ENCODE data around the gene RASA3. TPM values are rescaled to one million over a fixed set of nuclear protein-coding genes. Genes with fewer than 3 reads are reported as not detected.

The RASA3 gene
- total RNA-seq, 1 donor from 2014 or later = 2.9 TPM

- Histone ChIP-seq H3K4me1 (peaks cover 39% of the 10 kb centered on the region), H4K20me1 (ENCODE audit: low read depth) (no peaks in the 10 kb centered on the region), H3K9ac (no peak overlapping the region), H3K4me3 (no peak overlapping the region), H3K36me3 (no peaks in the 10 kb centered on the region), H3K9me3 (ENCODE audit: low read depth) (no peaks in the 10 kb centered on the region), H3F3A (ENCODE audit: low read depth) (peaks cover 38% of the 10 kb centered on the region), H3K27ac (no peak overlapping the region), H3K79me2 (ENCODE audit: low read depth) (peaks cover 5% of the 10 kb centered on the region), H3K4me2 (peak overlapping the region; percentile 4), H3K27me3 (no peaks in the 10 kb centered on the region), H2AFZ (replicated peaks) (no peak overlapping the region)
- H3K4me3 Mint-ChIP-seq = peak overlapping the region; percentile 57
- TF ChIP-seq EZH2phosphoT487 (IDR thresholded peaks at IDR 0.05) = no peak
- no peak for TF ChIP-seq EZH2 (IDR thresholded peaks at IDR 0.05)
- TF ChIP-seq CTCF (IDR thresholded peaks at IDR 0.05) = peak; percentile 34
- peaks cover 65% of the 10 kb centered on the region for H3K4me1 Mint-ChIP-seq
- DNase-seq (ENCODE audit: low spot score) = peak; percentile 68
- H3K36me3 Mint-ChIP-seq = peaks cover 13% of the 10 kb centered on the region
- peaks cover 4% of the 10 kb centered on the region for H3K27me3 Mint-ChIP-seq (ENCODE audit: insufficient read depth, low read depth)
- H3K27ac Mint-ChIP-seq = peak overlapping the region; percentile 79
- H3K9me3 Mint-ChIP-seq = no peaks in the 10 kb centered on the region
Observed at GRCh38 chr13:114110091-114110829, 22.2 kb downstream of the RASA3 start.

- no peaks in the 10 kb centered on the region for H3K27me3 ChIP-seq
- Mint-ChIP-seq H3K36me3 (peaks cover 11% of the 10 kb centered on the region), H3K4me1 (peaks cover 63% of the 10 kb centered on the region), H3K27me3 (ENCODE audit: insufficient read depth, low read depth) (peaks cover 4% of the 10 kb centered on the region), H3K4me3 (no peak overlapping the region), H3K27ac (no peak overlapping the region), H3K9me3 (no peaks in the 10 kb centered on the region)
- no peaks in the 10 kb centered on the region for H4K20me1 ChIP-seq (ENCODE audit: low read depth)
- no peaks in the 10 kb centered on the region for H3K36me3 ChIP-seq
- H3K4me1 ChIP-seq = peaks cover 39% of the 10 kb centered on the region
- H3F3A ChIP-seq (ENCODE audit: low read depth) = peaks cover 38% of the 10 kb centered on the region
- no peak overlapping the region for H3K27ac ChIP-seq
- peaks cover 5% of the 10 kb centered on the region for H3K79me2 ChIP-seq (ENCODE audit: low read depth)
- no peak overlapping the region for H3K9ac ChIP-seq
- peak overlapping the region; percentile 17 for H3K4me2 ChIP-seq
- DNase-seq (ENCODE audit: low spot score) = peak; percentile 39
- TF ChIP-seq CTCF (IDR thresholded peaks at IDR 0.05) = no peak
- no peak for TF ChIP-seq EZH2 (IDR thresholded peaks at IDR 0.05)
- TF ChIP-seq EZH2phosphoT487 (IDR thresholded peaks at IDR 0.05) = no peak
- H3K9me3 ChIP-seq (ENCODE audit: low read depth) = no peaks in the 10 kb centered on the region
- no peak overlapping the region for H3K4me3 ChIP-seq
- H2AFZ ChIP-seq (replicated peaks) = no peak overlapping the region
Observed at GRCh38 chr13:114109641-114110041, 22.8 kb downstream of the RASA3 start.

GRCh38 chr13:114108894-114109293 lies 23.5 kb downstream of the RASA3 start:
- TF ChIP-seq EZH2 (IDR thresholded peaks at IDR 0.05) (no peak), EZH2phosphoT487 (IDR thresholded peaks at IDR 0.05) (no peak)
- Histone ChIP-seq H3K4me1 (peaks cover 39% of the 10 kb centered on the region), H3K9ac (no peak overlapping the region), H3K27ac (no peak overlapping the region), H4K20me1 (ENCODE audit: low read depth) (no peaks in the 10 kb centered on the region), H3K9me3 (ENCODE audit: low read depth) (no peaks in the 10 kb centered on the region), H3K36me3 (no peaks in the 10 kb centered on the region), H2AFZ (replicated peaks) (no peak overlapping the region), H3F3A (ENCODE audit: low read depth) (peaks cover 38% of the 10 kb centered on the region), H3K4me2 (no peak overlapping the region), H3K27me3 (no peaks in the 10 kb centered on the region), H3K79me2 (ENCODE audit: low read depth) (peaks cover 5% of the 10 kb centered on the region), H3K4me3 (no peak overlapping the region)
- H3K27ac Mint-ChIP-seq = peak overlapping the region; percentile 81
- peaks cover 4% of the 10 kb centered on the region for H3K27me3 Mint-ChIP-seq (ENCODE audit: insufficient read depth, low read depth)
- H3K36me3 Mint-ChIP-seq = peaks cover 5% of the 10 kb centered on the region
- DNase-seq (ENCODE audit: low spot score) = no peak
- no peak overlapping the region for H3K4me3 Mint-ChIP-seq
- H3K9me3 Mint-ChIP-seq = peaks cover 2% of the 10 kb centered on the region
- peaks cover 56% of the 10 kb centered on the region for H3K4me1 Mint-ChIP-seq

GRCh38 chr13:114108141-114108761 lies 24.2 kb downstream of the RASA3 start:
- Histone ChIP-seq H3K27ac (no peak overlapping the region), H3F3A (ENCODE audit: low read depth) (peaks cover 37% of the 10 kb centered on the region), H2AFZ (replicated peaks) (no peak overlapping the region), H3K4me2 (no peak overlapping the region), H3K27me3 (no peaks in the 10 kb centered on the region), H3K9ac (no peak overlapping the region), H3K4me1 (peaks cover 39% of the 10 kb centered on the region), H3K4me3 (no peak overlapping the region), H4K20me1 (ENCODE audit: low read depth) (no peaks in the 10 kb centered on the region), H3K36me3 (no peaks in the 10 kb centered on the region), H3K9me3 (ENCODE audit: low read depth) (no peaks in the 10 kb centered on the region), H3K79me2 (ENCODE audit: low read depth) (peaks cover 5% of the 10 kb centered on the region)
- H3K27me3 Mint-ChIP-seq (ENCODE audit: insufficient read depth, low read depth) = peaks cover 4% of the 10 kb centered on the region
- H3K4me1 Mint-ChIP-seq = peaks cover 54% of the 10 kb centered on the region
- H3K4me3 Mint-ChIP-seq = no peak overlapping the region
- TF ChIP-seq EZH2phosphoT487 (IDR thresholded peaks at IDR 0.05) = no peak
- no peak for TF ChIP-seq CTCF (IDR thresholded peaks at IDR 0.05)
- no peak for TF ChIP-seq EZH2 (IDR thresholded peaks at IDR 0.05)
- H3K27ac Mint-ChIP-seq = peak overlapping the region; percentile 64
- H3K36me3 Mint-ChIP-seq = peaks cover 4% of the 10 kb centered on the region
- no peak for DNase-seq (ENCODE audit: low spot score)
- H3K9me3 Mint-ChIP-seq = peaks cover 2% of the 10 kb centered on the region

Data from neural progenitor cell (in vitro differentiated cells).